ENCODE measurements around the gene GRM2.
"Not testable (repeated sequence)": the region's sequence is repeated elsewhere in the genome, so short reads cannot be mapped to it uniquely, and the experiment has no call there.

The GRM2 gene

DNA sequence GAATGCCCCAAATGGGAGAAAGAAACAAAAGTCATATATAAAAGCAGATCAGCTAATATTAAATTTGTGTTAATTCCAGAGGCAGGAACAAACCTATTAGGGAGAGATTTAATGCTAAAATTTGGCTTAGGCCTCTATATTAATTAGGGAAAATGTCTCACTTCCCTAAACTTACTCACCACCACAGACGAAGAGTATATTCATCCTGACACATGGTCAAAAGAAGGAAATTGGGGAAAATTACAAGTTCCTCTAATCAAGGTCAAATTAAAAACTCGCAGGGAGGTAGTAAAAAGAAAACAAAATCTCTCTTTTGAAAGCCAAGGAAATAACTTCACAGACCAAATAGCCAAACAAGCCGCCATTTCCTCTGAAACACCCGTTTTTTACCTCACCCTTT lies 32.2 kb downstream of the GRM2 start:
- peaks cover 3% of the 10 kb centered on the region for H3K36me3 Mint-ChIP-seq
- H3K9me3 Mint-ChIP-seq, result peaks cover under 1% of the 10 kb centered on the region
- H3K27ac Mint-ChIP-seq, result no peak overlapping the region
- H3K27me3 Mint-ChIP-seq, result peaks cover 24% of the 10 kb centered on the region
- peaks cover 3% of the 10 kb centered on the region for H3K4me1 Mint-ChIP-seq
- ATAC-seq (ENCODE audit: low read depth) (no peak), DNase-seq (ENCODE audit: low spot score in 2 of 2) (no peak)
- no peak overlapping the region for H3K4me3 Mint-ChIP-seq

GRCh38 chr3:51742320-51742719 lies 35.5 kb downstream of the GRM2 start:
- not testable (repeated sequence) for ATAC-seq (ENCODE audit: low read depth); H3K27ac Mint-ChIP-seq; H3K36me3 Mint-ChIP-seq; H3K9me3 Mint-ChIP-seq; H3K4me3 Mint-ChIP-seq; H3K4me1 Mint-ChIP-seq; DNase-seq (ENCODE audit: low spot score in 2 of 2)
- peaks cover 12% of the 10 kb centered on the region for H3K27me3 Mint-ChIP-seq

- H3K4me1 Mint-ChIP-seq; H3K36me3 Mint-ChIP-seq; ATAC-seq (ENCODE audit: low read depth); H3K4me3 Mint-ChIP-seq; H3K9me3 Mint-ChIP-seq; DNase-seq (ENCODE audit: low spot score in 2 of 2); H3K27ac Mint-ChIP-seq; H3K27me3 Mint-ChIP-seq: not testable (repeated sequence)
Observed at GRCh38 chr3:51742978-51743377, 36.1 kb downstream of the GRM2 start.

DNA sequence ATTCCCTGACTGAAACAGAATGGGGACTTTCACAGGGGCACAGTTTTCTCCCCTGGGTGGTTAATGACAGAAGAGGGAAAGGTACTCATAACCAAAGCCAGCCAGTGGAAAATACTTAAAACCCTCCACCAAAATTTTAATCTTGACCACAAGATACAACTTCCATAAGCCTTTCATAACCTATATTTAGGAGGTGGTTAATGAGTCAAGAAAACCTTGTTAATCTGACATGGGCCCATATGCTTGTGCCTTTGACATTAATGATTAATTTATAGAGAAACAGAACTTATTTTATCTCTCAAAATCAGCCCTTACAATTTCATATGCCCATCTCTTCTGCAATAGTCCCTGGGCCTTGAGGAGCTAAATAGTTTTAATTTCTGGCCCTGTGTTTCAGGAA lies 41.0 kb downstream of the GRM2 start:
- DNase-seq (ENCODE audit: low spot score in 2 of 2), result no peak
- no peak overlapping the region for H3K27ac Mint-ChIP-seq
- H3K27me3 Mint-ChIP-seq, result no peaks in the 10 kb centered on the region
- H3K4me1 Mint-ChIP-seq, result peaks cover 8% of the 10 kb centered on the region
- no peaks in the 10 kb centered on the region for H3K36me3 Mint-ChIP-seq
- ATAC-seq (ENCODE audit: low read depth), result no peak
- no peaks in the 10 kb centered on the region for H3K9me3 Mint-ChIP-seq
- no peak overlapping the region for H3K4me3 Mint-ChIP-seq

- Mint-ChIP-seq H3K36me3 (no peaks in the 10 kb centered on the region), H3K4me1 (peaks cover 5% of the 10 kb centered on the region), H3K9me3 (no peaks in the 10 kb centered on the region), H3K27ac (no peak overlapping the region), H3K27me3 (no peaks in the 10 kb centered on the region), H3K4me3 (no peak overlapping the region)
- no peak for DNase-seq (ENCODE audit: low spot score in 2 of 2)
- no peak for ATAC-seq (ENCODE audit: low read depth)
Observed at GRCh38 chr3:51748327-51748726, 41.5 kb downstream of the GRM2 start.

GRCh38 chr3:51750878-51751277 lies 44.0 kb downstream of the GRM2 start:
- Mint-ChIP-seq H3K27ac (no peak overlapping the region), H3K4me1 (peaks cover 10% of the 10 kb centered on the region), H3K27me3 (no peaks in the 10 kb centered on the region), H3K9me3 (peaks cover 2% of the 10 kb centered on the region), H3K36me3 (no peaks in the 10 kb centered on the region), H3K4me3 (no peak overlapping the region)
- ATAC-seq (ENCODE audit: low read depth), result no peak
- DNase-seq (ENCODE audit: low spot score in 2 of 2), result no peak

DNA sequence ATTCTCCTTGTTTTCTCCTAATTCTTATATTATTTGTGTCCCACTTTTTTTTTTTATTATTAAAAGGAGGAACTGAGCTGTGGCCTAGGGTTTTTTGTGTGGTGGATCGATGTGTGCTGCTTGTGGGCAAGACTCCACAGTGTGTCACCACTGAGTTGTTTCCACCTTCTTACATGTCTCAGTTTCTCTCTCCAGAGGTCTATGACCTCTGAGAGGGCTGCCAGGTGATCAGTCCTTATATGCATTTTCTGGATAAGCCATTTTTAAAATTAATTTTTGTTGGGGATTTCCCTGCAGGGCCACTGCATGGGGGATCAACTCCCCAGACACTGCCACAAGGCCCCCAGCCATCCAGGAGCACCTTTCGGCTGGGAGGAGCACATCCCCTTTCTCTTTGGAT lies 44.4 kb downstream of the GRM2 start:
- no peak for DNase-seq (ENCODE audit: low spot score in 2 of 2)
- ATAC-seq (ENCODE audit: low read depth), result no peak
- no peak overlapping the region for H3K4me3 Mint-ChIP-seq
- no peaks in the 10 kb centered on the region for H3K36me3 Mint-ChIP-seq
- peaks cover 1% of the 10 kb centered on the region for H3K27me3 Mint-ChIP-seq
- peaks cover 10% of the 10 kb centered on the region for H3K4me1 Mint-ChIP-seq
- peaks cover 5% of the 10 kb centered on the region for H3K9me3 Mint-ChIP-seq
- H3K27ac Mint-ChIP-seq, result no peak overlapping the region

- H3K36me3 Mint-ChIP-seq; H3K9me3 Mint-ChIP-seq; H3K4me3 Mint-ChIP-seq; ATAC-seq (ENCODE audit: low read depth); H3K27ac Mint-ChIP-seq; DNase-seq (ENCODE audit: low spot score in 2 of 2); H3K27me3 Mint-ChIP-seq: not testable (repeated sequence)
- H3K4me1 Mint-ChIP-seq, result peaks cover 10% of the 10 kb centered on the region
Observed at GRCh38 chr3:51753763-51754750, 47.2 kb downstream of the GRM2 start.

DNA sequence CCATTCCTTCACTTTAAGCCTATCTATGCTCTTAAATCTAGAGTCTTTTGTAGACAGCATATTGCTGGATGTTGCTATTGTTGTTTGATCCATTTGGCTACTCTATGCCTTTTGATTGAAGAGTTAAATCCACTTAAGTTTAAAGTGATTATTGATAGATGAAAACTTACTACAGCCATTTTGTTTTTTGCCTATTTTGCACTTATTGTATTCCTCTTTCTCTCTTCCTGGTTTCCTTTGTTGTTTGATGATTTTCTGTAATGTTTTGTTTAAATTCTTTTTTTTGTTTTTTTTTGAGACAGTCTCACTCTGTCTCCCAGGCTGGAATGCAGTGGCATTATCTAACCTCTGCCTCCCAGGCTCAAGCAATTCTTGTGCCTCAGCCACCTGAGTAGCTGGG lies 52.3 kb downstream of the GRM2 start:
- H3K4me3 Mint-ChIP-seq, result no peak overlapping the region
- ATAC-seq (ENCODE audit: low read depth) (no peak), DNase-seq (ENCODE audit: low spot score in 2 of 2) (no peak)
- peaks cover 7% of the 10 kb centered on the region for H3K27me3 Mint-ChIP-seq
- peaks cover 17% of the 10 kb centered on the region for H3K9me3 Mint-ChIP-seq
- H3K27ac Mint-ChIP-seq, result no peak overlapping the region
- peaks cover 3% of the 10 kb centered on the region for H3K4me1 Mint-ChIP-seq
- H3K36me3 Mint-ChIP-seq, result peaks cover 3% of the 10 kb centered on the region

Measured in memory B cell (primary cell).